Breast epithelium (tissue), 4 donors: Measurements from ENCODE around the gene FNDC3B. TPM values are rescaled to one million over a fixed set of nuclear protein-coding genes. Genes with fewer than 3 reads are reported as not detected.

Experiments
- DNase-seq, 2 donors: peaks; one replicate each; pipeline ENCODE4 v3.0.0-alpha.2; 2019; ENCODE audit warnings: low spot score in 2 of 2
- H3K27ac ChIP-seq, 2 donors: fragments of 200-600 bp; sonication (generic) in 1 of 2; one replicate each; pipeline ENCODE4 v1.5.1; 2016 to 2019; ENCODE audit warnings: mild to moderate bottlenecking in 1 of 2
- H3K27me3 ChIP-seq, 2 donors: fragments of 200-600 bp; sonication (generic) in 1 of 2; one replicate each; pipeline versions ENCODE4 v1.5.1 to v1.6.0; 2017 to 2019; ENCODE audit warnings: control low read depth in 1 of 2, mild to moderate bottlenecking in 1 of 2
- H3K36me3 ChIP-seq: fragments of 200-600 bp; one replicate; pipeline ENCODE4 v1.5.1; 2019
- H3K4me1 ChIP-seq, 2 donors: fragments of 200-600 bp; sonication (generic); one replicate each; pipeline ENCODE4 v1.5.1; 2016 to 2019; ENCODE audit warnings: control low read depth in 1 of 2
- H3K4me3 ChIP-seq, 3 donors: fragments of 200-600 bp; sonication (generic); 1 replicate in 2 of 3; 2 replicates in 1 of 3; pipeline ENCODE4 v1.5.1; 2016 to 2019; ENCODE audit warnings: mild to moderate bottlenecking in 3 of 3, moderate library complexity in 2 of 3
- H3K9me3 ChIP-seq, 2 donors: fragments of 200-600 bp; sonication (generic) in 1 of 2; one replicate each; pipeline ENCODE4 v1.5.1; 2016 to 2019; ENCODE audit warnings: control low read depth in 1 of 2
- CTCF ChIP-seq, 3 donors: fragments of 450-650 bp; IDR thresholded peaks; one replicate each; pipeline ENCODE4 v1.5.1; 2016 to 2017; ENCODE audit warnings: antibody characterized with exemption in 3 of 3, mild to moderate bottlenecking in 3 of 3, moderate library complexity in 3 of 3
- POLR2A ChIP-seq: fragments of 450-650 bp; IDR thresholded peaks from one replicate; pipeline ENCODE4 v1.6.1; 2016; ENCODE audit warnings: antibody characterized with exemption, mild to moderate bottlenecking, moderate library complexity
- POLR2AphosphoS5 ChIP-seq, 3 donors: sonication (generic); formaldehyde crosslinking; IDR thresholded peaks; one replicate each; pipeline ENCODE4 v1.6.1; 2017; ENCODE audit warnings: antibody characterized with exemption in 3 of 3
- intact Hi-C: fragments of 100-400 bp; cut with DNase I; formaldehyde crosslinking; loops from one replicate; pipeline ENCODE4 v1.15.1; 2023; ENCODE audit warnings: low total_unique reads
- total RNA-seq, 3 donors: library from RNA; depleted of rRNA; stranded (reverse); fragments of >200 nt; gene quantifications; one replicate each; pipeline ENCODE4 v1.1.0, GENCODE V29; 2016

The FNDC3B gene
- total RNA-seq, 3 donors from 2014 or later = 131 to 172 (median 149) TPM

DNA sequence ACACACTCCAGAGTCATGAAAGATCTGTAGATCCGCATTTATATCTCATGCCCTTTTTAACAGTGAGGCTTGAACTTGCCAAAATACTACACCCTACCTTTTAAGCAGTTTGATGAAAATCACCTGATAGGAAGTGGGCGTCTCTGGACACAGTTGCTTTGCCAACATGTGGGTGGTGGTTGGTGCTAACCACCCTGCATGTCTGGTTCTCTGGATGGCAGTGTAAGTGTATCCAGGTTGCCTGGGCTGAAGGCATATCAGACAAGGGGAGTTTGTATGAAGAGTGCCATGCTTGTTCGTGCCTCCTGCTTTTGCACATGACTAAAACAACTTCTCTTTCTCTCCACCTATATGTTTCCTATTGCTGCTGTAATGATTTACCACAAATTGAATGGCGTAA is 249.3 kb downstream of the FNDC3B start:
- Histone ChIP-seq H3K27me3 (no peaks in the 10 kb centered on the region), H3K4me3 (no peak overlapping the region), H3K27ac (no peak overlapping the region), H3K4me1 (no peaks in the 10 kb centered on the region), H3K36me3 (no peaks in the 10 kb centered on the region), H3K9me3 (no peaks in the 10 kb centered on the region)
- no peak for DNase-seq
- TF ChIP-seq CTCF (IDR thresholded peaks at IDR 0.05) (no peak), POLR2AphosphoS5 (IDR thresholded peaks at IDR 0.05) (no peak), POLR2A (no peak)
- intact Hi-C loops = no loop called here

DNA sequence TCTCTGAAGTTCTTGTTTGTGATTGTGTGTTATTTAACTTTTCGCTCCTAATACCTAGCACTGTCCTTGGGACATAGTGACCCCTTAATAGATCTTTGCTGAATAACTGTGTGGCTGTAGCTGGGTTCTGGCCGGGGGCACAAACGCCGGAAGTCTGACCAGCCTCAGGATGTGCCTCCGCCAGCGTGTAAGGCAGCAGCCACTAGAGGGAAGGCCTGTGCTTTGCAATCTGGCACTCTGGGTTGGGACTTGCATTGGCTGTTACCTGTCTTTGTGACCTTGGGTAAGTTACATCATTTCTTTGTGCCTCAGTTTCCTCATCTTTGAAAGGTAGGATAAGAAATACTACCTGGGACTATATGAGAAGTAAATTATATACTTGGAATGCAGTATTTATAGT is 250.2 kb downstream of the FNDC3B start:
- TF ChIP-seq CTCF (IDR thresholded peaks at IDR 0.05) = peak in 1 of 3 donors; percentile 28
- TF ChIP-seq POLR2A = no peak
- no peak for TF ChIP-seq POLR2AphosphoS5 (IDR thresholded peaks at IDR 0.05)
- Histone ChIP-seq H3K9me3 (no peaks in the 10 kb centered on the region), H3K4me3 (no peak overlapping the region), H3K27ac (no peak overlapping the region), H3K4me1 (no peaks in the 10 kb centered on the region), H3K27me3 (no peaks in the 10 kb centered on the region), H3K36me3 (no peaks in the 10 kb centered on the region)
- intact Hi-C loops = no loop called here
- no peak for DNase-seq

DNA sequence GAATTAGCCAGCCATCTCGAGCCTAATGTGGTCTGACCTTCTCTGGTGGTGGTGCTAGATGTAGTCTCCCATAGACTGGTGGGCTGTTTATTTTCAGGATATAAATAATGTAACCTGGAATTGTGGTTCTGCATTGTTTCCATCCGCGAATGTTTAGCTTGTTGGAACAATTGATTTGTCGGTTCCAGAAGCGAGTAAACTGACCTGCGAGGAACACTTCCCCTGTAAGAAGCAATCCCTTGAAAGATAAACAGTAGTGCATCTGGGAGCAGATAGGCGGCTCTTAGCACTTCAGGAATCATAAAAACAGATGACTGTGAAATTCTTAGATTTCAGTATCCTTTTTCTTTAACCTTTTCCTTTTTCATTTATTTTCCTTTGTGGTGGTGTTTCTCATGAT is 251.1 kb downstream of the FNDC3B start:
- no peak for TF ChIP-seq CTCF (IDR thresholded peaks at IDR 0.05)
- no peak for TF ChIP-seq POLR2A
- no peak for TF ChIP-seq POLR2AphosphoS5 (IDR thresholded peaks at IDR 0.05)

DNA sequence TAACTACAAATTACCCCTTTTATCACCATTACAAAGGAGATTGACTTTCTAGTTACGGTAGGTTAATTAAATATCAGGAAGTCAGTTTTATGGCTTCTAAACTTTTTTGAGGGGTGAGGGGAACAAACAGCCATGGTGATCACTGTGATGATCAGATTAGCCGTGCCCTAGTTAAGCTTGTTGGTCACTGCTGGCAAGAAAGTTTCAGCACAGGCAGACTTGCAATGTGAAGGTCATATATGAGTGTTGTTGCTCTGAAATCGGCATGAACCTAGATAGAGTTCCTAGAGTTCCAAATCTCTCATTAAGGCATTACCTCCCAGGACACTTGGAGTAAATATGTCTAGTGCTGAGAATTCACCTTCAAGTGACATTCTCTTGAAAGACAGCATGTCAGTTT is 252.3 kb downstream of the FNDC3B start:
- Histone ChIP-seq H3K4me3 (no peak overlapping the region), H3K27ac (no peak overlapping the region), H3K4me1 (no peaks in the 10 kb centered on the region), H3K27me3 (no peaks in the 10 kb centered on the region), H3K36me3 (no peaks in the 10 kb centered on the region), H3K9me3 (no peaks in the 10 kb centered on the region)
- no peak for DNase-seq
- intact Hi-C loops = no loop called here
- no peak for TF ChIP-seq POLR2AphosphoS5 (IDR thresholded peaks at IDR 0.05)
- no peak for TF ChIP-seq POLR2A
- TF ChIP-seq CTCF (IDR thresholded peaks at IDR 0.05) = no peak

More for the DNA sequence above, 251.1 kb downstream of the FNDC3B start:
- no peaks in the 10 kb centered on the region for H3K9me3 ChIP-seq
- intact Hi-C loops = no loop called here
- H3K4me3 ChIP-seq = no peak overlapping the region
- no peaks in the 10 kb centered on the region for H3K27me3 ChIP-seq
- DNase-seq = no peak
- no peaks in the 10 kb centered on the region for H3K36me3 ChIP-seq
- no peak overlapping the region for H3K27ac ChIP-seq
- no peaks in the 10 kb centered on the region for H3K4me1 ChIP-seq

DNA sequence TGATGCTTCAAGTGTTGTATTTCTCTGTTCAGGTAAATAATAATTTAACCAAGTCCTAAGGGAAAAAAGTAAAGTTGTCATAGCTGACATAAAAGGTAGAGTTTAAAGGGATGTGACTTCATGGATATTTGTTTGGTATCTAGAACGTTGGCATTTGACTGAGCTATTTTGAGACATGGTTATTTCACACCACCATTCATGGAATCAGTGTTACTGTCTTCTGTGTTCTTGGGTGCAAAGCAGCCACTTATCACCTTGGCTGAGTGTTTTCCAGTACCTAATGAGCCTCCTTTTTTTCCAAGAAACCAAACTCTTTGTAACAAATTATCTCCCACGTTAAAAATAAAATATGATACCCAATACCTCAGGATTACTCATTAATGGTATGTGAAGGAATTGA is 253.0 kb downstream of the FNDC3B start:
- intact Hi-C loops = no loop called here
- Histone ChIP-seq H3K4me1 (no peaks in the 10 kb centered on the region), H3K9me3 (no peaks in the 10 kb centered on the region), H3K27ac (no peak overlapping the region), H3K36me3 (no peaks in the 10 kb centered on the region), H3K27me3 (no peaks in the 10 kb centered on the region), H3K4me3 (no peak overlapping the region)
- TF ChIP-seq POLR2AphosphoS5 (IDR thresholded peaks at IDR 0.05) (no peak), CTCF (IDR thresholded peaks at IDR 0.05) (no peak), POLR2A (no peak)
- DNase-seq = no peak
